GM12891 (cell line): ENCODE results near the gene VPS33A.
"Not testable (repeated sequence)": the region's sequence is repeated elsewhere in the genome, so short reads cannot be mapped to it uniquely, and the experiment has no call there.

Source experiments
- DNase-seq: peaks from one replicate; pipeline ENCODE4 v3.0.0; 2011; ENCODE audit warnings: low spot score; ENCODE audit not compliant: insufficient read length
- FAIRE-seq: peaks from 2 replicates; lab custom pipeline; 2011; peaks lifted over from hg19 to GRCh38; lab: Jason Lieb, UNC
- PAX5 ChIP-seq: IDR thresholded peaks from 2 replicates; pipeline ENCODE4 v1.6.1; 2011; ENCODE audit warnings: low read length, moderate library complexity, mild to moderate bottlenecking; ENCODE audit not compliant: insufficient read depth, severe bottlenecking
- POLR2A ChIP-seq: IDR thresholded peaks from 2 replicates; pipeline ENCODE4 v1.6.1; 2011; ENCODE audit warnings: low read depth, low read length, control low read depth
- POLR2AphosphoS5 ChIP-seq: IDR thresholded peaks from 2 replicates; pipeline ENCODE4 v1.6.1; 2011; ENCODE audit warnings: low read depth, low read length, control low read depth
- POU2F2 ChIP-seq: IDR thresholded peaks from 2 replicates; pipeline ENCODE4 v1.6.1; 2011; ENCODE audit warnings: low read depth, mild to moderate bottlenecking, control low read depth, low read length, moderate library complexity
- SPI1 ChIP-seq: IDR thresholded peaks from 2 replicates; pipeline ENCODE4 v1.6.1; 2011; ENCODE audit warnings: low read depth, low read length, control low read depth
- TAF1 ChIP-seq: IDR thresholded peaks from 2 replicates; pipeline ENCODE4 v1.6.1; 2011; ENCODE audit warnings: low read depth, low read length, control low read depth

Gene VPS33A

GRCh38 chr12:122205053-122205925 is 61.0 kb downstream of the VPS33A start:
- no peak for FAIRE-seq
- DNase-seq = no peak
- no peak for TF ChIP-seq POLR2A
- no peak for TF ChIP-seq POU2F2
- TF ChIP-seq POLR2AphosphoS5 = no peak; the same call in 1 of the 2 replicates
- TF ChIP-seq TAF1 = no peak
- TF ChIP-seq PAX5 = no peak

GRCh38 chr12:122204167-122205052 is 61.9 kb downstream of the VPS33A start:
- no peak for DNase-seq
- FAIRE-seq = no peak
- TF ChIP-seq PAX5 = no peak
- no peak for TF ChIP-seq POLR2A
- TF ChIP-seq TAF1 = no peak
- no peak for TF ChIP-seq POLR2AphosphoS5
- TF ChIP-seq POU2F2 = no peak
- no peak for TF ChIP-seq SPI1

GRCh38 chr12:122203301-122204166 is 62.8 kb downstream of the VPS33A start, which contains the start of gene B3GNT4:
Gene B3GNT4 (plus strand): TSS chr12:122203709. CDS start chr12:122204619, 910 bp downstream.
- peak; percentile 56 for DNase-seq

GRCh38 chr12:122202811-122203210 is 63.5 kb downstream of the VPS33A start:
- not testable (repeated sequence) for DNase-seq, FAIRE-seq
- peak; percentile 8 for TF ChIP-seq PAX5

More at GRCh38 chr12:122203301-122204166, 62.8 kb downstream of the VPS33A start, which contains the start of gene B3GNT4:
- TF ChIP-seq TAF1 = no peak
- TF ChIP-seq POU2F2 = no peak
- no peak for TF ChIP-seq POLR2A
- TF ChIP-seq POLR2AphosphoS5 = no peak
- TF ChIP-seq SPI1 = no peak
- TF ChIP-seq PAX5 = peak; percentile 75
- peak; percentile 90 for FAIRE-seq

GRCh38 chr12:122202017-122202416 is 64.3 kb downstream of the VPS33A start:
- DNase-seq (no peak), FAIRE-seq (no peak)
- TF ChIP-seq TAF1 (no peak), POLR2AphosphoS5 (no peak), POU2F2 (no peak), PAX5 (no peak), POLR2A (no peak), SPI1 (no peak)

- no peak for DNase-seq
- FAIRE-seq = no peak
- TF ChIP-seq POU2F2 (no peak), POLR2AphosphoS5 (no peak)
Measured at GRCh38 chr12:122201381-122201780, 64.9 kb downstream of the VPS33A start.

GRCh38 chr12:122200541-122201175 is 65.6 kb downstream of the VPS33A start:
- DNase-seq = no peak
- no peak for TF ChIP-seq TAF1
- TF ChIP-seq POLR2AphosphoS5 = no peak
- no peak for TF ChIP-seq SPI1
- TF ChIP-seq POLR2A = no peak
- no peak for TF ChIP-seq PAX5
- TF ChIP-seq POU2F2 = no peak
- no peak for FAIRE-seq

- FAIRE-seq (no peak), DNase-seq (no peak)
- TF ChIP-seq SPI1 (no peak), TAF1 (no peak), POLR2A (no peak), PAX5 (no peak), POLR2AphosphoS5 (no peak), POU2F2 (no peak)
Measured at GRCh38 chr12:122199484-122200355, 66.6 kb downstream of the VPS33A start.
